ENCODE measurements around the gene NOL9.

Gene NOL9

GRCh38 chr1:6579374-6580118 is 25.2 kb upstream of the NOL9 start, which contains the start of gene ZBTB48:
TSS of gene ZBTB48 (plus strand) at chr1:6579994. CDS start at chr1:6580610, 616 bp downstream.
- Histone ChIP-seq H3K9me3 (ENCODE audit: control insufficient read depth, low read length) (no peaks in the 10 kb centered on the region), H3K4me3 (ENCODE audit: insufficient read depth in 1 of 2, low read depth in 1 of 2, low read length in 2 of 2) (peak within 1 kb of the TSS; percentile 86 to 99), H2BK15ac (ENCODE audit: low read depth, poor library complexity, severe bottlenecking) (peak within 1 kb of the TSS; percentile 74), H3K27me3 (ENCODE audit: control insufficient read depth in 1 of 2, insufficient read depth in 1 of 2, low read length in 2 of 2) (no peaks in the 10 kb centered on the region), H2BK120ac (ENCODE audit: low read depth, low read length) (no peak within 1 kb of the TSS), H2AFZ (ENCODE audit: low read depth, low read length) (peak within 1 kb of the TSS; percentile 96), H2AK5ac (ENCODE audit: low read length, severe bottlenecking) (peak within 1 kb of the TSS; percentile 24), H3K4me2 (ENCODE audit: low read length, poor library complexity, severe bottlenecking) (peak within 1 kb of the TSS; percentile 79), H4K8ac (ENCODE audit: low read length) (peak within 1 kb of the TSS; percentile 94), H3K9ac (ENCODE audit: low read length) (peak within 1 kb of the TSS; percentile 93), H3K79me1 (replicated peaks; ENCODE audit: low read length, poor library complexity, severe bottlenecking) (peaks cover 23% of the 10 kb centered on the region), H3K23ac (ENCODE audit: low read length in 2 of 2) (peak within 1 kb of the TSS; percentile 1 to 94), H3K4ac (ENCODE audit: low read depth in 1 of 2, low read length in 2 of 2) (peak within 1 kb of the TSS; percentile 27 to 88), H4K91ac (ENCODE audit: low read length) (peak within 1 kb of the TSS; percentile 91), H3K27ac (ENCODE audit: low read length, poor library complexity, severe bottlenecking) (no peak within 1 kb of the TSS), H3K18ac (ENCODE audit: low read depth in 1 of 2, low read length in 2 of 2) (peak within 1 kb of the TSS; percentile 81 to 95), H3K4me1 (ENCODE audit: control insufficient read depth, insufficient read depth, low read depth, low read length) (peaks cover 27% of the 10 kb centered on the region), H3K14ac (ENCODE audit: low read length in 2 of 2) (peak within 1 kb of the TSS in 1 of 2 experiments; percentile 91), H2BK12ac (ENCODE audit: low read length in 2 of 2) (peak within 1 kb of the TSS in 1 of 2 experiments; percentile 3), H3K36me3 (ENCODE audit: control insufficient read depth in 1 of 2, insufficient read depth in 2 of 2, low read depth in 1 of 2, low read length in 2 of 2) (no peaks in the 10 kb centered on the region), H2BK5ac (ENCODE audit: low read depth, low read length, poor library complexity, severe bottlenecking) (peak within 1 kb of the TSS; percentile 32)
- 24% methylated on average over 51 of the region's 58 CpGs for WGBS
- DNase-seq = peak; percentile 98

GRCh38 chr1:6578624-6579373 is 24.5 kb upstream of the NOL9 start:
- Histone ChIP-seq H2AFZ (ENCODE audit: low read depth, low read length) (peak overlapping the region; percentile 57), H4K91ac (ENCODE audit: low read length) (no peak overlapping the region), H3K36me3 (ENCODE audit: control insufficient read depth in 1 of 2, insufficient read depth in 2 of 2, low read depth in 1 of 2, low read length in 2 of 2) (no peaks in the 10 kb centered on the region), H2BK12ac (ENCODE audit: low read length in 2 of 2) (no peak overlapping the region), H3K9me3 (ENCODE audit: control insufficient read depth, low read length) (no peaks in the 10 kb centered on the region), H2AK5ac (ENCODE audit: low read length, severe bottlenecking) (peak overlapping the region; percentile 24), H3K27ac (ENCODE audit: low read length, poor library complexity, severe bottlenecking) (no peak overlapping the region), H3K14ac (ENCODE audit: low read length in 2 of 2) (no peak overlapping the region), H3K27me3 (ENCODE audit: control insufficient read depth in 1 of 2, insufficient read depth in 1 of 2, low read length in 2 of 2) (no peaks in the 10 kb centered on the region), H2BK120ac (ENCODE audit: low read depth, low read length) (no peak overlapping the region), H2BK5ac (ENCODE audit: low read depth, low read length, poor library complexity, severe bottlenecking) (no peak overlapping the region), H3K4me2 (ENCODE audit: low read length, poor library complexity, severe bottlenecking) (no peak overlapping the region), H3K18ac (ENCODE audit: low read depth in 1 of 2, low read length in 2 of 2) (peak overlapping the region in 1 of 2 experiments; percentile 26), H4K8ac (ENCODE audit: low read length) (peak overlapping the region; percentile 94), H2BK15ac (ENCODE audit: low read depth, poor library complexity, severe bottlenecking) (no peak overlapping the region), H3K23ac (ENCODE audit: low read length in 2 of 2) (no peak overlapping the region), H3K4me1 (ENCODE audit: control insufficient read depth, insufficient read depth, low read depth, low read length) (peaks cover 30% of the 10 kb centered on the region), H3K79me1 (replicated peaks; ENCODE audit: low read length, poor library complexity, severe bottlenecking) (peaks cover 20% of the 10 kb centered on the region), H3K4ac (ENCODE audit: low read depth in 1 of 2, low read length in 2 of 2) (peak overlapping the region; percentile 27), H3K4me3 (ENCODE audit: insufficient read depth in 1 of 2, low read depth in 1 of 2, low read length in 2 of 2) (peak overlapping the region in 1 of 2 experiments; percentile 86), H3K9ac (ENCODE audit: low read length) (peak overlapping the region; percentile 93)
- 93% methylated on average over 14 of the region's 14 CpGs for WGBS
- no peak for DNase-seq

- H3K27me3 ChIP-seq (ENCODE audit: control insufficient read depth in 1 of 2, insufficient read depth in 1 of 2, low read length in 2 of 2) = no peaks in the 10 kb centered on the region
- H2AFZ ChIP-seq (ENCODE audit: low read depth, low read length) = no peak overlapping the region
- DNase-seq = no peak
- H3K27ac ChIP-seq (ENCODE audit: low read length, poor library complexity, severe bottlenecking) = no peak overlapping the region
- H3K9ac ChIP-seq (ENCODE audit: low read length) = no peak overlapping the region
- peaks cover 30% of the 10 kb centered on the region for H3K4me1 ChIP-seq (ENCODE audit: control insufficient read depth, insufficient read depth, low read depth, low read length)
- no peak overlapping the region for H2BK15ac ChIP-seq (ENCODE audit: low read depth, poor library complexity, severe bottlenecking)
- 88% methylated on average over 6 of the region's 6 CpGs for WGBS
- H2BK12ac ChIP-seq (ENCODE audit: low read length in 2 of 2) = no peak overlapping the region
- H2BK120ac ChIP-seq (ENCODE audit: low read depth, low read length) = no peak overlapping the region
- H3K36me3 ChIP-seq (ENCODE audit: control insufficient read depth in 1 of 2, insufficient read depth in 2 of 2, low read depth in 1 of 2, low read length in 2 of 2) = no peaks in the 10 kb centered on the region
- H3K9me3 ChIP-seq (ENCODE audit: control insufficient read depth, low read length) = no peaks in the 10 kb centered on the region
- peaks cover 20% of the 10 kb centered on the region for H3K79me1 ChIP-seq (replicated peaks; ENCODE audit: low read length, poor library complexity, severe bottlenecking)
- H3K4ac ChIP-seq (ENCODE audit: low read depth in 1 of 2, low read length in 2 of 2) = no peak overlapping the region
- no peak overlapping the region for H3K4me2 ChIP-seq (ENCODE audit: low read length, poor library complexity, severe bottlenecking)
- H4K8ac ChIP-seq (ENCODE audit: low read length) = no peak overlapping the region
- peak overlapping the region; percentile 45 for H4K91ac ChIP-seq (ENCODE audit: low read length)
- H3K14ac ChIP-seq (ENCODE audit: low read length in 2 of 2) = no peak overlapping the region
- H2BK5ac ChIP-seq (ENCODE audit: low read depth, low read length, poor library complexity, severe bottlenecking) = no peak overlapping the region
- H2AK5ac ChIP-seq (ENCODE audit: low read length, severe bottlenecking) = no peak overlapping the region
- no peak overlapping the region for H3K18ac ChIP-seq (ENCODE audit: low read depth in 1 of 2, low read length in 2 of 2)
- no peak overlapping the region for H3K23ac ChIP-seq (ENCODE audit: low read length in 2 of 2)
- H3K4me3 ChIP-seq (ENCODE audit: insufficient read depth in 1 of 2, low read depth in 1 of 2, low read length in 2 of 2) = no peak overlapping the region
Observed at GRCh38 chr1:6577831-6578525, 23.7 kb upstream of the NOL9 start.
